ENCODE data around the gene FBXO28.

- TF ChIP-seq CTCF (IDR thresholded peaks at IDR 0.05): no peak
- TF ChIP-seq POLR2A (IDR thresholded peaks at IDR 0.05): no peak
- no peak for TF ChIP-seq EP300 (IDR thresholded peaks at IDR 0.05)
- peak in 2 of 3 donors; percentile 20 to 54 for TF ChIP-seq POLR2AphosphoS5 (IDR thresholded peaks at IDR 0.05)
Measured at GRCh38 chr1:224182057-224182865, 68.3 kb downstream of the FBXO28 start.

All from stomach (tissue), 4 donors.